Activated naive CD4-positive, alpha-beta T cell treated with anti-CD3 and anti-CD28 coated beads for 36 hours (primary cell): ENCODE data around the gene PRSS56. TPM values are rescaled to one million over a fixed set of nuclear protein-coding genes. Genes with fewer than 3 reads are reported as not detected.
"Not testable (repeated sequence)": the region's sequence is repeated elsewhere in the genome, so short reads cannot be mapped to it uniquely, and the experiment has no call there.

Experiments
- CTCF ChIA-PET: fragments of 350-600 bp; sonication (Branson Sonifier 250); formaldehyde crosslinking; loops from one replicate; lab custom pipeline; 2021; ENCODE audit warnings: antibody characterized with exemption; lab: Charles Lee
- DNase-seq: peaks from one replicate; pipeline ENCODE4 v3.0.0-alpha.2; 2020
- H3K27ac Mint-ChIP-seq: one replicate; pipeline ENCODE4 v1.8.0; 2021; ENCODE audit warnings: mild to moderate bottlenecking, mixed read lengths
- H3K27me3 Mint-ChIP-seq: one replicate; pipeline ENCODE4 v1.8.0; 2021; ENCODE audit warnings: low read depth, mixed read lengths
- H3K36me3 Mint-ChIP-seq: one replicate; pipeline ENCODE4 v1.8.0; 2021; ENCODE audit warnings: low read depth, mixed read lengths
- H3K4me1 Mint-ChIP-seq: one replicate; pipeline ENCODE4 v1.8.0; 2021; ENCODE audit warnings: low read depth, mixed read lengths
- H3K4me3 Mint-ChIP-seq: one replicate; pipeline ENCODE4 v1.8.0; 2021; ENCODE audit warnings: mild to moderate bottlenecking, moderate library complexity, mixed read lengths
- H3K9me3 Mint-ChIP-seq: one replicate; pipeline ENCODE4 v1.8.0; 2021; ENCODE audit warnings: mixed read lengths
- intact Hi-C: fragments of 100-400 bp; cut with micrococcal nuclease; formaldehyde crosslinking; loops from one replicate; pipeline ENCODE4 v1.15.1; 2023
- total RNA-seq, 2 experiments: library from RNA; stranded (reverse); gene quantifications; one replicate each; pipeline ENCODE4 v1.2.3, GENCODE V29; 2021

PRSS56 gene
- total RNA-seq, 2 experiments from 2014 or later, result not detected

GRCh38 chr2:232525199-232525598 is 5.0 kb downstream of the PRSS56 start:
- no peaks in the 10 kb centered on the region for H3K36me3 Mint-ChIP-seq
- no peak overlapping the region for H3K4me3 Mint-ChIP-seq
- H3K27me3 Mint-ChIP-seq, result peaks cover 46% of the 10 kb centered on the region
- H3K4me1 Mint-ChIP-seq, result peaks cover 21% of the 10 kb centered on the region
- DNase-seq, result no peak
- intact Hi-C loops, result loop anchor here (10.0 kb wide), 2 partner anchors 180 to 600 kb away; partner anchors contain the start of gene NPPC
- CTCF ChIA-PET, result no interaction called here
- H3K27ac Mint-ChIP-seq, result no peak overlapping the region
- H3K9me3 Mint-ChIP-seq, result no peaks in the 10 kb centered on the region

- H3K9me3 Mint-ChIP-seq, result no peaks in the 10 kb centered on the region
- H3K27me3 Mint-ChIP-seq, result peaks cover 42% of the 10 kb centered on the region
- no peak for DNase-seq
- peaks cover 21% of the 10 kb centered on the region for H3K4me1 Mint-ChIP-seq
- H3K27ac Mint-ChIP-seq, result no peak within 1 kb of the TSS
- CTCF ChIA-PET, result interaction anchor here (1.1 kb wide), 1 partner anchor 87 kb away, joined by 5 read pairs; no protein-coding TSS in a partner anchor
- intact Hi-C loops, result loop anchor here (10.0 kb wide), 2 partner anchors 181 to 601 kb away; partner anchors contain the start of gene NPPC
- no peaks in the 10 kb centered on the region for H3K36me3 Mint-ChIP-seq
- no peak within 1 kb of the TSS for H3K4me3 Mint-ChIP-seq
Observed at GRCh38 chr2:232525791-232526371, 5.7 kb downstream of the PRSS56 start, which contains the start of gene CHRND. TSS of gene CHRND (plus strand) at chr2:232526160. CDS start at chr2:232526216, 56 bp downstream.

- H3K36me3 Mint-ChIP-seq, result no peaks in the 10 kb centered on the region
- H3K27ac Mint-ChIP-seq, result no peak overlapping the region
- H3K9me3 Mint-ChIP-seq, result no peaks in the 10 kb centered on the region
- peaks cover 20% of the 10 kb centered on the region for H3K4me1 Mint-ChIP-seq
- peaks cover 38% of the 10 kb centered on the region for H3K27me3 Mint-ChIP-seq
- no peak for DNase-seq
- intact Hi-C loops, result loop anchor here (10.0 kb wide), 2 partner anchors 182 to 602 kb away; partner anchors contain the start of gene NPPC
- H3K4me3 Mint-ChIP-seq, result no peak overlapping the region
- CTCF ChIA-PET, result interaction anchor here (1.1 kb wide), 1 partner anchor 87 kb away, joined by 5 read pairs; no protein-coding TSS in a partner anchor
Observed at GRCh38 chr2:232526372-232526941, 6.3 kb downstream of the PRSS56 start.

GRCh38 chr2:232527905-232528470 is 7.8 kb downstream of the PRSS56 start:
- Mint-ChIP-seq H3K4me1 (peaks cover 15% of the 10 kb centered on the region), H3K9me3 (no peaks in the 10 kb centered on the region), H3K4me3 (no peak overlapping the region), H3K36me3 (no peaks in the 10 kb centered on the region), H3K27ac (no peak overlapping the region), H3K27me3 (peaks cover 33% of the 10 kb centered on the region)
- CTCF ChIA-PET, result no interaction called here
- intact Hi-C loops, result loop anchor here (10.0 kb wide), 2 partner anchors 183 to 603 kb away; partner anchors contain the start of gene NPPC
- no peak for DNase-seq

GRCh38 chr2:232528746-232529460 is 8.7 kb downstream of the PRSS56 start:
- DNase-seq, result peak; percentile 20
- H3K36me3 Mint-ChIP-seq, result no peaks in the 10 kb centered on the region
- H3K4me3 Mint-ChIP-seq, result no peak overlapping the region
- peaks cover 10% of the 10 kb centered on the region for H3K4me1 Mint-ChIP-seq
- no peak overlapping the region for H3K27ac Mint-ChIP-seq
- H3K27me3 Mint-ChIP-seq, result peaks cover 30% of the 10 kb centered on the region
- intact Hi-C loops, result loop anchor here (10.0 kb wide), 2 partner anchors 184 to 604 kb away; partner anchors contain the start of gene NPPC
- H3K9me3 Mint-ChIP-seq, result no peaks in the 10 kb centered on the region
- CTCF ChIA-PET, result no interaction called here

GRCh38 chr2:232529806-232530547 is 9.8 kb downstream of the PRSS56 start:
- H3K27ac Mint-ChIP-seq, result no peak overlapping the region
- no peaks in the 10 kb centered on the region for H3K36me3 Mint-ChIP-seq
- H3K9me3 Mint-ChIP-seq, result no peaks in the 10 kb centered on the region
- H3K4me3 Mint-ChIP-seq, result no peak overlapping the region
- no peak for DNase-seq
- peaks cover 8% of the 10 kb centered on the region for H3K4me1 Mint-ChIP-seq
- CTCF ChIA-PET, result no interaction called here
- intact Hi-C loops, result loop anchor here (10.0 kb wide), 2 partner anchors 185 to 605 kb away; partner anchors contain the start of gene NPPC
- H3K27me3 Mint-ChIP-seq, result peaks cover 24% of the 10 kb centered on the region

- Mint-ChIP-seq H3K27ac (no peak overlapping the region), H3K27me3 (peaks cover 22% of the 10 kb centered on the region), H3K9me3 (no peaks in the 10 kb centered on the region), H3K36me3 (no peaks in the 10 kb centered on the region), H3K4me1 (peaks cover 8% of the 10 kb centered on the region), H3K4me3 (no peak overlapping the region)
- no peak for DNase-seq
- intact Hi-C loops, result no loop called here
- CTCF ChIA-PET, result no interaction called here
Observed at GRCh38 chr2:232530626-232531260, 10.6 kb downstream of the PRSS56 start.

- Mint-ChIP-seq H3K9me3 (no peaks in the 10 kb centered on the region), H3K27me3 (peaks cover 18% of the 10 kb centered on the region), H3K4me3 (no peak overlapping the region), H3K36me3 (no peaks in the 10 kb centered on the region), H3K4me1 (peaks cover 8% of the 10 kb centered on the region), H3K27ac (no peak overlapping the region)
- DNase-seq, result no peak
- CTCF ChIA-PET, result no interaction called here
- intact Hi-C loops, result no loop called here
Observed at GRCh38 chr2:232532419-232532818, 12.2 kb downstream of the PRSS56 start.

GRCh38 chr2:232532821-232533220 is 12.6 kb downstream of the PRSS56 start:
- H3K4me3 Mint-ChIP-seq, H3K27ac Mint-ChIP-seq, CTCF ChIA-PET, DNase-seq, H3K36me3 Mint-ChIP-seq, intact Hi-C loops, H3K4me1 Mint-ChIP-seq, H3K9me3 Mint-ChIP-seq: not testable (repeated sequence)
- H3K27me3 Mint-ChIP-seq, result peaks cover 15% of the 10 kb centered on the region

- Mint-ChIP-seq H3K9me3 (no peaks in the 10 kb centered on the region), H3K27ac (no peak overlapping the region), H3K27me3 (peaks cover 13% of the 10 kb centered on the region), H3K4me1 (no peaks in the 10 kb centered on the region), H3K4me3 (no peak overlapping the region), H3K36me3 (no peaks in the 10 kb centered on the region)
- CTCF ChIA-PET, result interaction anchor here (1.0 kb wide), 1 partner anchor 13 kb away, joined by 3 read pairs; no protein-coding TSS in a partner anchor
- intact Hi-C loops, result no loop called here
- no peak for DNase-seq
Observed at GRCh38 chr2:232533944-232534710, 13.9 kb downstream of the PRSS56 start.
